Ovary (tissue), 9 donors: ENCODE results near the gene NFYB. TPM values are rescaled to one million over a fixed set of nuclear protein-coding genes. Genes with fewer than 3 reads are reported as not detected.

ENCODE experiments used
- DNase-seq, 5 donors: peaks; one replicate each; pipeline ENCODE4 v3.0.0-alpha.2; 2019 to 2020
- H3K27ac ChIP-seq, 2 donors: fragments of 200-600 bp; one replicate each; pipeline versions ENCODE4 v1.5.1 to v1.8.0; 2019 to 2022
- H3K27me3 ChIP-seq: fragments of 200-600 bp; one replicate; pipeline ENCODE4 v1.8.0; 2022
- H3K36me3 ChIP-seq: fragments of 200-600 bp; sonication (generic); one replicate; pipeline ENCODE4 v1.5.1; 2019
- H3K4me1 ChIP-seq: one replicate; pipeline ENCODE4 v1.8.1; 2013; ENCODE audit warnings: mild to moderate bottlenecking, moderate library complexity; ENCODE audit not compliant: insufficient read depth
- H3K4me3 ChIP-seq: fragments of 200-600 bp; sonication (generic); one replicate; pipeline ENCODE4 v1.5.1; 2017
- H3K9me3 ChIP-seq, 2 donors: fragments of 200-600 bp in 1 of 2; sonication (generic) in 1 of 2; one replicate each; pipeline versions ENCODE4 v1.5.1 to v1.8.1; 2013 to 2019; ENCODE audit warnings: mild to moderate bottlenecking in 1 of 2, moderate library complexity in 1 of 2
- CTCF ChIP-seq, 3 donors: fragments of 450-650 bp in 2 of 3; fragments of 200-600 bp in 1 of 3; IDR thresholded peaks; one replicate each; pipeline versions ENCODE4 v1.5.1 to v1.8.0; 2016 to 2022; ENCODE audit warnings: antibody characterized with exemption in 3 of 3, mild to moderate bottlenecking in 1 of 3
- EP300 ChIP-seq: sonication (generic); formaldehyde crosslinking; IDR thresholded peaks from one replicate; pipeline ENCODE4 v1.6.1; 2017; ENCODE audit warnings: antibody characterized with exemption
- POLR2A ChIP-seq: fragments of 450-650 bp; IDR thresholded peaks from one replicate; pipeline ENCODE4 v1.6.1; 2017; ENCODE audit warnings: antibody characterized with exemption, mild to moderate bottlenecking, moderate library complexity
- WGBS, 3 donors: extraction: QIAGEN DNeasy Blood & Tissue Kit in 1 of 3; methylation state at CpG; one replicate each; pipeline versions ENCODE4 v1.1.5 to v1.1.7; 2013 to 2017; 5-methylcytosine and 5-hydroxymethylcytosine counted together
- intact Hi-C, 4 donors: fragments of 100-400 bp; cut with DNase I; formaldehyde crosslinking; loops; one replicate each; pipeline versions ENCODE4 v1.11.0 to v1.15.1; 2022 to 2023
- polyA plus RNA-seq, 2 donors: library from polyadenylated mRNA; stranded (reverse); fragments of 200-250 nt in 1 of 2; fragments of 350-450 nt in 1 of 2; fragmentation: Illumina TruSeq in 1 of 2; extraction: RNeasy Lipid Tissue Mini Kit (QIAGEN cat#74804) in 1 of 2; gene quantifications; one replicate each; pipeline ENCODE4 v1.2.3, GENCODE V29; 2013 to 2014
- total RNA-seq, 7 donors: library from RNA; depleted of rRNA in 2 of 7; stranded (reverse); fragments of >200 nt in 2 of 7; fragmentation: NEBNext Ultra II Directional in 3 of 7; extraction: Animal tissue kit (Norgen Biotek cat#: 25700) in 3 of 7; gene quantifications; one replicate each; pipeline versions ENCODE4 v1.1.0 to v1.2.4, GENCODE V29; 2016 to 2023
- donor health status: DM: no; HTN: no; CAD: no; lungs with moderate emphysema.
- donor health status: DM: no; HTN: no; CAD: no.
- donor health status: Bipolar disorder and iron deficiency.
- donor health status: DM: yes; HTN: yes; CAD: no.
- donor health status: DM: no; HTN: no; CAD: no.
- donor health status: DM: yes; HTN: yes; CAD: no.

The NFYB gene
- total and polyA plus RNA-seq, 9 donors: 23.7 to 39.1 (median 29.5) TPM

- Histone ChIP-seq H3K27me3 (no peaks in the 10 kb centered on the region), H3K27ac (no peak overlapping the region), H3K36me3 (no peaks in the 10 kb centered on the region), H3K4me3 (no peak overlapping the region), H3K4me1 (no peaks in the 10 kb centered on the region), H3K9me3 (no peaks in the 10 kb centered on the region)
- DNase-seq: no peak
- intact Hi-C loops: no loop called here
- TF ChIP-seq CTCF (IDR thresholded peaks at IDR 0.05): no peak
- no peak for TF ChIP-seq POLR2A
- no peak for TF ChIP-seq EP300
- WGBS, 3 donors: 93 to 97% (median 94%) methylated on average over 8 of the region's 8 CpGs
These were observed 54.1 kb downstream of the NFYB start for GRCh38 chr12:104083769-104084475.

- no peak for TF ChIP-seq POLR2A
- TF ChIP-seq CTCF (IDR thresholded peaks at IDR 0.05): no peak
- TF ChIP-seq EP300: no peak
- intact Hi-C loops: no loop called here
- 84 to 94% (median 87%) methylated on average over 1 of the region's 1 CpG for WGBS, 3 donors
- H3K4me3 ChIP-seq: no peak overlapping the region
- no peaks in the 10 kb centered on the region for H3K36me3 ChIP-seq
- no peak for DNase-seq
- no peaks in the 10 kb centered on the region for H3K9me3 ChIP-seq
- no peaks in the 10 kb centered on the region for H3K27me3 ChIP-seq
- H3K4me1 ChIP-seq: no peaks in the 10 kb centered on the region
- H3K27ac ChIP-seq: no peak overlapping the region
These were observed 57.2 kb downstream of the NFYB start for GRCh38 chr12:104080764-104081163.

GRCh38 chr12:104079024-104079423 lies 59.0 kb downstream of the NFYB start:
- WGBS, 3 donors: 87 to 94% (median 91%) methylated on average over 1 of the region's 1 CpG
- H3K36me3 ChIP-seq: no peaks in the 10 kb centered on the region

GRCh38 chr12:104073699-104074098 lies 64.3 kb downstream of the NFYB start:
- no peaks in the 10 kb centered on the region for H3K36me3 ChIP-seq
- no peak for TF ChIP-seq CTCF (IDR thresholded peaks at IDR 0.05)
- no peak for TF ChIP-seq POLR2A
- no peak for TF ChIP-seq EP300

More at GRCh38 chr12:104079024-104079423, 59.0 kb downstream of the NFYB start:
- no peak for DNase-seq
- no peaks in the 10 kb centered on the region for H3K9me3 ChIP-seq
- TF ChIP-seq EP300: no peak
- no peak for TF ChIP-seq CTCF (IDR thresholded peaks at IDR 0.05)
- no peak for TF ChIP-seq POLR2A
- H3K27me3 ChIP-seq: no peaks in the 10 kb centered on the region
- no peak overlapping the region for H3K27ac ChIP-seq
- H3K4me3 ChIP-seq: no peak overlapping the region
- intact Hi-C loops: no loop called here
- H3K4me1 ChIP-seq: no peaks in the 10 kb centered on the region

More at GRCh38 chr12:104073699-104074098, 64.3 kb downstream of the NFYB start:
- WGBS, 3 donors: 95 to 98% (median 96%) methylated on average over 1 of the region's 1 CpG
- Histone ChIP-seq H3K4me3 (no peak overlapping the region), H3K27ac (no peak overlapping the region), H3K4me1 (no peaks in the 10 kb centered on the region), H3K27me3 (no peaks in the 10 kb centered on the region), H3K9me3 (no peaks in the 10 kb centered on the region)
- intact Hi-C loops: no loop called here
- DNase-seq: no peak
